ENCODE data around the gene KRTCAP2. TPM values are rescaled to one million over a fixed set of nuclear protein-coding genes. Genes with fewer than 3 reads are reported as not detected.

KRTCAP2 gene
- total and polyA plus RNA-seq, 10 of the 15 experiments (the other 5 are each of a cell fraction or from before 2014, with no cell fraction given), result 61.3 to 238 (median 141) TPM

DNA sequence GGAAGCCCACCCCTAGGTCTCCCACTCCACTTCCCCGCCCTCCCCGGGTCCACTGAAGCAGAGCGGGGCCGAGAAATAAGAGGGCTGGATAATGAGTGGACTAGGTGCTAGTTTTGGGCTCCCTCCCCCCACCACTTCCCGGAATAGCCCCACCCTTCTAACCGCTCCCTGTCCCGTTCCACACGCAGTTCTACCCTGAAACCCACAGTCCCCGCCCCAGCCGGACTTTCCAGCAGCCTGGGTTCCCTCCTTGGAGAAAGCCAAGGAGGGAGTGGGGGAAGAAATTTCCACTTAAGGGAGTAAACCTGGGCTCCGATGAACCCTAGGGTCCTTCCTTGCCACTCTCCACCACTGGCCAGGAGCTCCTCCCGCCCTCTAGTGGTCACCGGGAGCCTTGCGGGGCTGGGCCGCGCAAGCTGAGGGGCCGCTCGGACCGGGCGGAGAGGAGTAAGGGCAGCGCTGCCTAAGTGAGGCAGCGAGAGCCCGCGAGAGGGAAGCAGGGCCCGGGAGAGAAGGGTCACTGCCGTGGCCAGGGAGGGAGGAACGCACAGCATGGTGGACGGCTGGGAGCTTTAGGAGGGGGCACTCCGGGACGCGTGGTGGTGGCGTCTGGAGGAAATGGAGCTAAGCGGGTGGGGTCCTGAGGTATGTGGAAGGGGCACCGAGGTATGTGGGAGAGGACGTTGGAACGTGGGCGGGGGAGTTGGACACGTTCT lies 20.3 kb upstream of the KRTCAP2 start (continued):
- TF ChIP-seq, protein P1, sequence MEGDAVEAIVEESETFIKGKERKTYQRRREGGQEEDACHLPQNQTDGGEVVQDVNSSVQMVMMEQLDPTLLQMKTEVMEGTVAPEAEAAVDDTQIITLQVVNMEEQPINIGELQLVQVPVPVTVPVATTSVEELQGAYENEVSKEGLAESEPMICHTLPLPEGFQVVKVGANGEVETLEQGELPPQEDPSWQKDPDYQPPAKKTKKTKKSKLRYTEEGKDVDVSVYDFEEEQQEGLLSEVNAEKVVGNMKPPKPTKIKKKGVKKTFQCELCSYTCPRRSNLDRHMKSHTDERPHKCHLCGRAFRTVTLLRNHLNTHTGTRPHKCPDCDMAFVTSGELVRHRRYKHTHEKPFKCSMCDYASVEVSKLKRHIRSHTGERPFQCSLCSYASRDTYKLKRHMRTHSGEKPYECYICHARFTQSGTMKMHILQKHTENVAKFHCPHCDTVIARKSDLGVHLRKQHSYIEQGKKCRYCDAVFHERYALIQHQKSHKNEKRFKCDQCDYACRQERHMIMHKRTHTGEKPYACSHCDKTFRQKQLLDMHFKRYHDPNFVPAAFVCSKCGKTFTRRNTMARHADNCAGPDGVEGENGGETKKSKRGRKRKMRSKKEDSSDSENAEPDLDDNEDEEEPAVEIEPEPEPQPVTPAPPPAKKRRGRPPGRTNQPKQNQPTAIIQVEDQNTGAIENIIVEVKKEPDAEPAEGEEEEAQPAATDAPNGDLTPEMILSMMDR (IDR thresholded peaks at IDR 0.05 in 2 of 3, conservative IDR thresholded peaks at IDR 0.05 in 1 of 3; ENCODE audit: control insufficient read depth in 2 of 3, extremely low read depth in 1 of 3, insufficient read depth in 1 of 3, low read depth in 3 of 3, low read length in 3 of 3), result peak; percentile 96 to 99 (median 99)
- TF ChIP-seq EED (IDR thresholded peaks at IDR 0.05; ENCODE audit: low read depth) (peak; percentile 23), SRF (IDR thresholded peaks at IDR 0.05; ENCODE audit: low read depth in 2 of 2, low read length in 2 of 2) (0 out of 4 replicates have a peak, but pooled peaks of 1 of the 2 experiments have one; percentile 58), ESRRA (IDR thresholded peaks at IDR 0.05; ENCODE audit: low read length) (no peak), POU2F2 (IDR thresholded peaks at IDR 0.05; ENCODE audit: borderline replicate concordance, low read depth, low read length) (peak; percentile 42; the same call in 1 of the 3 replicates), RUNX3 (IDR thresholded peaks at IDR 0.05; ENCODE audit: low read length) (peak; percentile 47; the same call in 1 of the 2 replicates), SMAD1 (IDR thresholded peaks at IDR 0.05; ENCODE audit: low read depth, partially characterized antibody) (no peak), CHD2 (IDR thresholded peaks at IDR 0.05; ENCODE audit: borderline replicate concordance, low read depth, low read length) (no peak), MYB (IDR thresholded peaks at IDR 0.05; ENCODE audit: borderline replicate concordance, low read depth, low read length) (no peak), NBN (IDR thresholded peaks at IDR 0.05) (peak; percentile 58), RCOR1 (conservative IDR thresholded peaks at IDR 0.05; ENCODE audit: low read depth, low read length) (no peak), STAT1 (conservative IDR thresholded peaks at IDR 0.05) (no peak; the same call in 1 of the 2 replicates), ZNF274 (IDR thresholded peaks at IDR 0.05; ENCODE audit: insufficient read depth, insufficient read length) (no peak), TARDBP (IDR thresholded peaks at IDR 0.05; ENCODE audit: borderline replicate concordance) (no peak)
- TF ChIP-seq, protein P2, sequence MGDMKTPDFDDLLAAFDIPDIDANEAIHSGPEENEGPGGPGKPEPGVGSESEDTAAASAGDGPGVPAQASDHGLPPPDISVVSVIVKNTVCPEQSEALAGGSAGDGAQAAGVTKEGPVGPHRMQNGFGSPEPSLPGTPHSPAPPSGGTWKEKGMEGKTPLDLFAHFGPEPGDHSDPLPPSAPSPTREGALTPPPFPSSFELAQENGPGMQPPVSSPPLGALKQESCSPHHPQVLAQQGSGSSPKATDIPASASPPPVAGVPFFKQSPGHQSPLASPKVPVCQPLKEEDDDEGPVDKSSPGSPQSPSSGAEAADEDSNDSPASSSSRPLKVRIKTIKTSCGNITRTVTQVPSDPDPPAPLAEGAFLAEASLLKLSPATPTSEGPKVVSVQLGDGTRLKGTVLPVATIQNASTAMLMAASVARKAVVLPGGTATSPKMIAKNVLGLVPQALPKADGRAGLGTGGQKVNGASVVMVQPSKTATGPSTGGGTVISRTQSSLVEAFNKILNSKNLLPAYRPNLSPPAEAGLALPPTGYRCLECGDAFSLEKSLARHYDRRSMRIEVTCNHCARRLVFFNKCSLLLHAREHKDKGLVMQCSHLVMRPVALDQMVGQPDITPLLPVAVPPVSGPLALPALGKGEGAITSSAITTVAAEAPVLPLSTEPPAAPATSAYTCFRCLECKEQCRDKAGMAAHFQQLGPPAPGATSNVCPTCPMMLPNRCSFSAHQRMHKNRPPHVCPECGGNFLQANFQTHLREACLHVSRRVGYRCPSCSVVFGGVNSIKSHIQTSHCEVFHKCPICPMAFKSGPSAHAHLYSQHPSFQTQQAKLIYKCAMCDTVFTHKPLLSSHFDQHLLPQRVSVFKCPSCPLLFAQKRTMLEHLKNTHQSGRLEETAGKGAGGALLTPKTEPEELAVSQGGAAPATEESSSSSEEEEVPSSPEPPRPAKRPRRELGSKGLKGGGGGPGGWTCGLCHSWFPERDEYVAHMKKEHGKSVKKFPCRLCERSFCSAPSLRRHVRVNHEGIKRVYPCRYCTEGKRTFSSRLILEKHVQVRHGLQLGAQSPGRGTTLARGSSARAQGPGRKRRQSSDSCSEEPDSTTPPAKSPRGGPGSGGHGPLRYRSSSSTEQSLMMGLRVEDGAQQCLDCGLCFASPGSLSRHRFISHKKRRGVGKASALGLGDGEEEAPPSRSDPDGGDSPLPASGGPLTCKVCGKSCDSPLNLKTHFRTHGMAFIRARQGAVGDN (IDR thresholded peaks at IDR 0.05), result 0 out of 2 replicates have a peak, but pooled peaks have one; percentile 16
- TF ChIP-seq, protein P3, sequence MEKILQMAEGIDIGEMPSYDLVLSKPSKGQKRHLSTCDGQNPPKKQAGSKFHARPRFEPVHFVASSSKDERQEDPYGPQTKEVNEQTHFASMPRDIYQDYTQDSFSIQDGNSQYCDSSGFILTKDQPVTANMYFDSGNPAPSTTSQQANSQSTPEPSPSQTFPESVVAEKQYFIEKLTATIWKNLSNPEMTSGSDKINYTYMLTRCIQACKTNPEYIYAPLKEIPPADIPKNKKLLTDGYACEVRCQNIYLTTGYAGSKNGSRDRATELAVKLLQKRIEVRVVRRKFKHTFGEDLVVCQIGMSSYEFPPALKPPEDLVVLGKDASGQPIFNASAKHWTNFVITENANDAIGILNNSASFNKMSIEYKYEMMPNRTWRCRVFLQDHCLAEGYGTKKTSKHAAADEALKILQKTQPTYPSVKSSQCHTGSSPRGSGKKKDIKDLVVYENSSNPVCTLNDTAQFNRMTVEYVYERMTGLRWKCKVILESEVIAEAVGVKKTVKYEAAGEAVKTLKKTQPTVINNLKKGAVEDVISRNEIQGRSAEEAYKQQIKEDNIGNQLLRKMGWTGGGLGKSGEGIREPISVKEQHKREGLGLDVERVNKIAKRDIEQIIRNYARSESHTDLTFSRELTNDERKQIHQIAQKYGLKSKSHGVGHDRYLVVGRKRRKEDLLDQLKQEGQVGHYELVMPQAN (conservative IDR thresholded peaks at IDR 0.05), result no peak
- TF ChIP-seq, protein P4, sequence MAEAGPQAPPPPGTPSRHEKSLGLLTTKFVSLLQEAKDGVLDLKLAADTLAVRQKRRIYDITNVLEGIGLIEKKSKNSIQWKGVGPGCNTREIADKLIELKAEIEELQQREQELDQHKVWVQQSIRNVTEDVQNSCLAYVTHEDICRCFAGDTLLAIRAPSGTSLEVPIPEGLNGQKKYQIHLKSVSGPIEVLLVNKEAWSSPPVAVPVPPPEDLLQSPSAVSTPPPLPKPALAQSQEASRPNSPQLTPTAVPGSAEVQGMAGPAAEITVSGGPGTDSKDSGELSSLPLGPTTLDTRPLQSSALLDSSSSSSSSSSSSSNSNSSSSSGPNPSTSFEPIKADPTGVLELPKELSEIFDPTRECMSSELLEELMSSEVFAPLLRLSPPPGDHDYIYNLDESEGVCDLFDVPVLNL (IDR thresholded peaks at IDR 0.05; ENCODE audit: low read depth, low read length), result no peak
- TF ChIP-seq, protein P5, sequence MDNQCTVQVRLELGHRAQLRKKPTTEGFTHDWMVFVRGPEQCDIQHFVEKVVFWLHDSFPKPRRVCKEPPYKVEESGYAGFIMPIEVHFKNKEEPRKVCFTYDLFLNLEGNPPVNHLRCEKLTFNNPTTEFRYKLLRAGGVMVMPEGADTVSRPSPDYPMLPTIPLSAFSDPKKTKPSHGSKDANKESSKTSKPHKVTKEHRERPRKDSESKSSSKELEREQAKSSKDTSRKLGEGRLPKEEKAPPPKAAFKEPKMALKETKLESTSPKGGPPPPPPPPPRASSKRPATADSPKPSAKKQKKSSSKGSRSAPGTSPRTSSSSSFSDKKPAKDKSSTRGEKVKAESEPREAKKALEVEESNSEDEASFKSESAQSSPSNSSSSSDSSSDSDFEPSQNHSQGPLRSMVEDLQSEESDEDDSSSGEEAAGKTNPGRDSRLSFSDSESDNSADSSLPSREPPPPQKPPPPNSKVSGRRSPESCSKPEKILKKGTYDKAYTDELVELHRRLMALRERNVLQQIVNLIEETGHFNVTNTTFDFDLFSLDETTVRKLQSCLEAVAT (IDR thresholded peaks at IDR 0.05), result no peak

Data from GM12878 (cell line).